K562 (cell line): ENCODE measurements around the gene ZDHHC1.

Experiments used
- ARID4B ChIP-seq: sonication (generic); formaldehyde crosslinking; IDR thresholded peaks from 2 replicates; pipeline ENCODE4 v1.8.0; 2022; ENCODE audit warnings: mild to moderate bottlenecking, missing genetic modification reagents
- CTCFL ChIP-seq: IDR thresholded peaks from 2 replicates; pipeline ENCODE4 v1.6.1; 2011; ENCODE audit warnings: borderline replicate concordance, low read depth, mild to moderate bottlenecking, moderate library complexity, low read length; ENCODE audit not compliant: insufficient read depth, poor library complexity, severe bottlenecking
- HDAC3 ChIP-seq: fragments of 450-650 bp; IDR thresholded peaks from 2 replicates; pipeline ENCODE4 v1.6.1; 2018; ENCODE audit warnings: borderline replicate concordance, mild to moderate bottlenecking, moderate library complexity; ENCODE audit not compliant: partially characterized antibody
- ILK ChIP-seq: fragments of 450-650 bp; IDR thresholded peaks from 2 replicates; pipeline ENCODE4 v1.6.1; 2016; ENCODE audit warnings: missing genetic modification characterization, low read depth, mild to moderate bottlenecking, missing compliant biosample characterization, moderate library complexity, borderline replicate concordance
- JUND ChIP-seq, 2 experiments: IDR thresholded peaks; 2 replicates in 1 of 2; 3 replicates in 1 of 2; pipeline ENCODE4 v1.6.1; 2011; ENCODE audit warnings: borderline replicate concordance in 2 of 2, low read depth in 2 of 2, low read length in 2 of 2, improper control_type of control experiment in 1 of 2, missing biosample characterization in 1 of 2, missing genetic modification characterization in 1 of 2, missing genetic modification reagents in 1 of 2
- L3MBTL2 ChIP-seq: fragments of 450-650 bp; IDR thresholded peaks from 2 replicates; pipeline ENCODE4 v1.6.1; 2016; ENCODE audit warnings: mild to moderate bottlenecking, moderate library complexity
- NFIC ChIP-seq: fragments of 450-650 bp; IDR thresholded peaks from 2 replicates; pipeline ENCODE4 v1.6.1; 2017; ENCODE audit warnings: mild to moderate bottlenecking, inconsistent platforms
- POLR2A ChIP-seq: fragments of 450-650 bp; conservative IDR thresholded peaks from 2 replicates; pipeline ENCODE4 v1.6.1; 2016
- YY1 ChIP-seq, 3 experiments: IDR thresholded peaks; 2 replicates each; pipeline ENCODE4 v1.6.1; 2011; ENCODE audit warnings: low read length in 2 of 3, mild to moderate bottlenecking in 2 of 3, moderate library complexity in 2 of 3, borderline replicate concordance in 1 of 3, control low read depth in 1 of 3, low read depth in 1 of 3; ENCODE audit not compliant: insufficient read depth in 3 of 3, insufficient replicate concordance in 2 of 3, control insufficient read depth in 1 of 3, insufficient read length in 1 of 3; ENCODE audit errors: extremely low read depth in 1 of 3
- ZMIZ1 ChIP-seq, 2 experiments: fragments of 150-350 bp in 1 of 2; IDR thresholded peaks; 2 replicates each; pipeline ENCODE4 v1.6.1; 2012 to 2016; ENCODE audit warnings: low read depth in 2 of 2, low read length in 2 of 2, mild to moderate bottlenecking in 1 of 2, moderate library complexity in 1 of 2
- ZNF407 ChIP-seq: fragments of 450-650 bp; IDR thresholded peaks from 2 replicates; pipeline ENCODE4 v1.6.1; 2016; ENCODE audit warnings: low read depth

- no peak for TF ChIP-seq L3MBTL2
- TF ChIP-seq ZMIZ1 (IDR thresholded peaks at IDR 0.05; ENCODE audit: low read depth in 2 of 2, low read length in 2 of 2): no peak
- no peak for TF ChIP-seq ILK (tag)
- TF ChIP-seq ZNF407: no peak
- no peak for TF ChIP-seq YY1 (IDR thresholded peaks at IDR 0.05; ENCODE audit: borderline replicate concordance in 1 of 3, control insufficient read depth in 1 of 3, extremely low read depth in 1 of 3, insufficient read depth in 3 of 3, insufficient read length in 1 of 3, insufficient replicate concordance in 2 of 3, low read depth in 1 of 3, low read length in 2 of 3)
- TF ChIP-seq HDAC3: no peak
- no peak for TF ChIP-seq NFIC
- no peak for TF ChIP-seq CTCFL
- no peak for TF ChIP-seq POLR2A
- TF ChIP-seq JUND (IDR thresholded peaks at IDR 0.05; ENCODE audit: borderline replicate concordance, low read depth, low read length): no peak
- TF ChIP-seq JUND (tag; IDR thresholded peaks at IDR 0.05; ENCODE audit: borderline replicate concordance, low read depth, low read length): no peak
- no peak for TF ChIP-seq ARID4B (CRISPR knock-in tag)
These were observed 21.2 kb downstream of the ZDHHC1 start for GRCh38 chr16:67395105-67395457.
